ENCODE measurements around the gene ADCY9.

ADCY9 gene

DNA sequence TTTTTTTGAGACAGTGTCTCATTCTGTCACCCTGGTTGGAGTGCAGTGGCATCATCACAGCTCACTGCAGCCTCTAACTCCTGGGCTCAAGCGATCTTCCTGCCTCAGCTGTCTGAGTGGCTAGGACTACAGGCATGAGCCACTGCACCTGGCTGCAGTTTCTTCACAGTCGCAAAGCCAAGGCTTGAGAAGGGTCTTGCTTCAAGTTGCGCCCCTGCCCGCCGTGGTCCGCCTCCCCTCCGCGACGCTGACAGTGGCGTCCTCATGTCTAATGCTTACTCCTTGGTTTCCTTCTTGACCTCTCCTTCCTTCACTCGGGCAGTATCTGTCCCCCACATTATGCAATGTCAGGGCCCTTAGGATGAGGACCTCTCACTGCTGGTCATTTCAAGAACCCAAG lies 112.7 kb downstream of the ADCY9 start:
- DNase-seq (ENCODE audit: low read depth in 2 of 2) = no peak

- no peak for DNase-seq (ENCODE audit: low read depth in 2 of 2)
These were observed 113.1 kb downstream of the ADCY9 start for GRCh38 chr16:4003166-4003565.

DNA sequence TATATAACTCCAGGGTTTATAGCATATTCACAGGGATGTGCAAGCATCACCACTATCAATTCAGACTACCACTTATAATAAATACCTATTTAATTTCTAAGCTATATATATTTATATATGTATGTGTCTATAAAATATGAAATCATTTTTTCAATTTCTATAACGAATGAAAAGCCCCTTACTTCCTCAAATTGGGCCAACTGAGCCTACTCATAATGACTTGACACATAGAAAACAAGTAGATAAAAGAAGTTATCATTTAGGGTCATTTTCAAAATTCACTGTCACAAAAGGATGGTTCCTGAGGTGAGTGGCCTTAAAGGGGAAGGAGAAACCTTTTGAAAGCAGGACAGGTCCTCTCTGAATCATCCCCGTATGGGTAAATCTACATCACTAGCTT lies 114.1 kb downstream of the ADCY9 start:
- no peak for DNase-seq (ENCODE audit: low read depth in 2 of 2)

GRCh38 chr16:3999479-4000325 lies 116.5 kb downstream of the ADCY9 start:
- DNase-seq (ENCODE audit: low read depth in 2 of 2) = no peak

- no peak for DNase-seq (ENCODE audit: low read depth in 2 of 2)
These were observed 117.3 kb downstream of the ADCY9 start for GRCh38 chr16:3998793-3999478.

DNA sequence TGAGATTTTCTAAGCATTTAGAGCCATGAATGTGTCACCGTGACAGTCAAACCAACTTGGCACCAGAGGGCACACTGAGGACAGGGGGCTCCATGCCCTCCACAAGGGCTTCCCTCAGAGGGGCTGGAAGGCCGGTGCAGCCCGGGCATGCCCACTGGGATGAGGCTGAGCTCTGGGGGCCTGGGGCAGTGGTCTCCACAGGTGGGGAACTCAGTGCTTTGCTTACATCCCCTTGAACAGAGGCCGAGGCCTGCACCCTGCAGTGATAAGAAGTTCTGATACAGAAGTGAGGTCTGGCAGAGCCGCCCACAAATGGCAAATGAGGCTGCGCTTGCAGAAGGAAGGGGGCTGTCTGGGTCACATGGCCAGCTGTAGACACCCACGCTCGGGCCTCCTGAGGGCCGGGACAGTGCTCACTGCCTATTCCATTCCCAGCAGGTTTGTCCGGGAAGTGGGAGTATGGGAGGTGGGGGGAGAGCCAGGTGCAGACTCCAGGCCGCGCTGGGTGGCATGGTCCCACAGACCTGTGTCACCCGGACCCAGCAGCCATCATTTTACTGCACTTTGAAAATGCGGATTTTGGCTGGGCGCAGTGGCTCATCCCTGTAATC lies 118.9 kb downstream of the ADCY9 start:
- no peak for DNase-seq (ENCODE audit: low read depth in 2 of 2)

DNA sequence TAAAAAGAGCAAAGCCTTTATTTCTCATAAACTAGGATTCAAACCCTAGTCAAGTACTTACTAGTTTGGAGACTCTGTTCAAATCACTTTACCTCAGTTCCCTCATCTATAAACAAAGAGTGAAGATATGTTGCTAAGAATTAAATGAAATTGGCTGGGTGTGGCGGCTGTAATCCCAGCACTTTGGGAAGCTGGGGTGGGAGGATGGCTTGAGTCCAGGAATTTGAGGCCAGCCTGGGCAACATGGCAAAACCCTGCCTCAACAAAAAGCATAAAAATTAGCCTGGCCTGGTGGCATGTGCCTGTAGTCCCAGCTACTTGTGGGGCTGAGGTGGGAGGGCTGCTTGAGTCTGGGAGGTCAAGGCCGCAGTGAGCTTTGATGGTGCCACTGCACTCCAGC lies 121.2 kb downstream of the ADCY9 start:
- no peak for DNase-seq (ENCODE audit: low read depth in 2 of 2)

- no peak for DNase-seq (ENCODE audit: low read depth in 2 of 2)
These were observed 123.0 kb downstream of the ADCY9 start for GRCh38 chr16:3993052-3993785.

GRCh38 chr16:3992297-3993051 lies 123.8 kb downstream of the ADCY9 start:
- DNase-seq (ENCODE audit: low read depth in 2 of 2) = no peak

GRCh38 chr16:3988824-3989223 lies 127.4 kb downstream of the ADCY9 start:
- DNase-seq (ENCODE audit: low read depth in 2 of 2) = no peak

- no peak for DNase-seq (ENCODE audit: low read depth in 2 of 2)
These were observed 128.2 kb downstream of the ADCY9 start for GRCh38 chr16:3988011-3988410.

DNA sequence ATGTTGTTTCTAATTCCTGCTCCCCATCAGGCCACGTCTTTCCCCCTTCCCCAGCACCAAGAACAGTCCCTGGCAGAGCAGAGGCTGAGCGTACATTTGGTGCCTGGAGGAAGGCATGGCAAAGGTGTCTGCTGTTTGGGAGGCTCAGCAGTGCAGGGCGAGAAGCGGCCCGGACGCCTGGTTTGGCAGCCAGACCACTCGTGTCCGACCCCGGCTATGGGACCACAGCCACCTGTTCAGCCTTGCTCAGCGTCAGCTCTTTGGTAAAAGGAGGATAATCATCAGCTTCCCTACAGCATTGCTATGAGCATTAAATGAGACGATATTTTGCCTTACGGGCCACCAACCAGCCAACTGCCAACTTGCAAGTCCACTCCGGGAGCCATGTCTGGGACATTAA lies 129.0 kb downstream of the ADCY9 start:
- no peak for DNase-seq (ENCODE audit: low read depth in 2 of 2)

- no peak for DNase-seq (ENCODE audit: low read depth in 2 of 2)
These were observed 130.1 kb downstream of the ADCY9 start for GRCh38 chr16:3986235-3986544.

GRCh38 chr16:3984111-3985060 lies 131.9 kb downstream of the ADCY9 start:
- no peak for DNase-seq (ENCODE audit: low read depth in 2 of 2)

GRCh38 chr16:3983081-3983520 lies 133.1 kb downstream of the ADCY9 start:
- peak; percentile 10 to 35 for DNase-seq (ENCODE audit: low read depth in 2 of 2)

GRCh38 chr16:3982216-3982615 lies 134.0 kb downstream of the ADCY9 start:
- no peak for DNase-seq (ENCODE audit: low read depth in 2 of 2)

DNA sequence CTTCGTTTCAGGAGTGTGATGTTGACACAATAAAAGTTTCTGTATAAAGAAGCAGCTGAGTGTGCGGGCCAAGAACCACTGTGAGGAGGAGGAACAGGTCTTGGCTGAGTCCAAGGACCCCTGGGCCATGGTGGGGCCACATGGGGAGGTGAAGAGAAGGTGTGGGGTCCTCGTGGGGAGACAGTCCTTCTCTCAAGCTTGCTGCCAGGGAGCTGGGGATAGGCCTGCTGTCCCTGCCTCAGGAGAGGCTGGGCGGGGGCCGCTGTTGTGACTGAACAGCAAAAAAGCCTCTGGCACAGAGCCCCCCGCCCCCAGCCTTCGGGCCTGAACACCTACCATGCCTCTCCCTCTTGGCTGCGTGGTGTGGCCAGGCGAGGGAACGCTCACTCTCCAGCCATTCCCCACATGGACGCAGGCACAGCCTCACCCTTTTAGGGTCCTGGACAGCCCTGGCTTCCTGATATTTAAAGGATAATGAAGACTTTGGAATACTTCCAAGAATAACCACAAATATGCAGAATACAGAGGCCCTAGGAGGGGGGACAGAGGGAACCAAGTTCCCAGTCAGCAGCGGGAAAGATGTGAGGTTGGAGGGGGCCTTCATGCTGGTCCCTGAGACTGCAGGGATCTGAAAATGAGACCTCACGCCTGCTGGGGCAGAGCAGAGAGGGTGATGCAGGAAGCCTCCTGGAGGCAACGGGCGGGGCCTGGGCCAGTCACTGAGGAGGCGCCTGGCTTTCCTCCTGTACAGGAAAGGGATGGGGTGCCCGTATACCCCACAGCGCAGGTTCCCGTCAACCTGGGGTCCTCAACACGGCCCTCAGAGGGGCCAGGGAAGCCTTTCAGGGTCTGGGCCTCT lies 135.8 kb downstream of the ADCY9 start:
- DNase-seq (ENCODE audit: low read depth in 2 of 2) = no peak

GRCh38 chr16:3979518-3979917 lies 136.7 kb downstream of the ADCY9 start:
- DNase-seq (ENCODE audit: low read depth in 2 of 2) = no peak

DNA sequence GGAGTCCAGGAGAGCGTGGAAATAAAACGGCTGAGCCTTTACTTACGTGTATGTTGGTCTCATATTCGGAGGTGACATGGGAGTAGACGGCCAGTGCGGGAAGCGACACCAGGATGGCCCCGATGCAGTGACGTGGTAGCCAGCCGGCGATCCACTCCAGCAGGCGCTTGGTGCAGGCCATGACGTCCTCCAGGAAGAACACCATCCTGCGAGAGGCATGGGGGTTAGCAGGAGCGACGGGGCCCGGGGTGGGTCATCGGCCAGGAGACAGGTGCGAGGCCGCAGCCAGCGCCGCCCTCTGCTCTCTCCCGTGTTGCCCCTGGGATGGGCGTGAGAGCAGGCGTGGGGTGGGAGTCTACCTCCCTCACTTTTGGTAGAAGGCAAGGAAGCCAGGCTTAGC lies 137.2 kb downstream of the ADCY9 start:
- DNase-seq (ENCODE audit: low read depth in 2 of 2) = no peak

All from stimulated activated CD4-positive, alpha-beta T cell treated with anti-CD3 and anti-CD28 coated beads, Interleukin-15, amount 100 ng/mL, for 48 hours (primary cell).